ENCODE results near the gene PTPN6. TPM values are rescaled to one million over a fixed set of nuclear protein-coding genes. Genes with fewer than 3 reads are reported as not detected.
A peak's percentile ranks its signal among the peaks of the same experiment; 100 is the strongest.

PTPN6 gene
- total and polyA plus RNA-seq, 2 of the 13 experiments (the other 11 are each of a cell fraction or from before 2014, with no cell fraction given): 10.5 to 10.6 TPM

GRCh38 chr12:6937481-6938352, 13.4 kb upstream of the PTPN6 start (continued):
- TF ChIP-seq MTERF4 (CRISPR knock-in tag; IDR thresholded peaks at IDR 0.05) (no peak; the same call in none of the 2 replicates), PHF20 (CRISPR knock-in tag; IDR thresholded peaks at IDR 0.05) (peak; percentile 94), RELA (CRISPR knock-in tag; IDR thresholded peaks at IDR 0.05) (no peak), KMT2A (CRISPR knock-in tag; IDR thresholded peaks at IDR 0.05) (peak; percentile 92), TBX2 (CRISPR knock-in tag; IDR thresholded peaks at IDR 0.05; ENCODE audit: borderline replicate concordance) (peak; percentile 84; the same call in 1 of the 2 replicates), CCDC6 (CRISPR knock-in tag; IDR thresholded peaks at IDR 0.05) (peak; percentile 94; the same call in 1 of the 2 replicates), POLR2G (IDR thresholded peaks at IDR 0.05; ENCODE audit: low read depth, low read length) (peak; percentile 87), E2F1 (CRISPR knock-in tag; IDR thresholded peaks at IDR 0.05) (peak; percentile 94), ZNF343 (CRISPR knock-in tag; IDR thresholded peaks at IDR 0.05) (no peak), TEAD2 (CRISPR knock-in tag; IDR thresholded peaks at IDR 0.05) (peak; percentile 78; the same call in 1 of the 2 replicates), GMEB2 (CRISPR knock-in tag; IDR thresholded peaks at IDR 0.05; ENCODE audit: low read depth) (peak; percentile 90), PCBP1 (IDR thresholded peaks at IDR 0.05; ENCODE audit: borderline replicate concordance, low read depth, low read length) (no peak), ZNF12 (CRISPR knock-in tag; IDR thresholded peaks at IDR 0.05) (peak; percentile 80; the same call in 1 of the 2 replicates), ZNF644 (CRISPR knock-in tag; IDR thresholded peaks at IDR 0.05; ENCODE audit: low read depth) (no peak), JDP2 (CRISPR knock-in tag; IDR thresholded peaks at IDR 0.05; ENCODE audit: borderline replicate concordance) (no peak), ZNF460 (CRISPR knock-in tag; IDR thresholded peaks at IDR 0.05; ENCODE audit: borderline replicate concordance) (no peak), SIN3B (IDR thresholded peaks at IDR 0.05; ENCODE audit: low read length) (peak; percentile 27; the same call in 1 of the 2 replicates), NFRKB (IDR thresholded peaks at IDR 0.05) (no peak)
- TF ChIP-seq, protein P1, sequence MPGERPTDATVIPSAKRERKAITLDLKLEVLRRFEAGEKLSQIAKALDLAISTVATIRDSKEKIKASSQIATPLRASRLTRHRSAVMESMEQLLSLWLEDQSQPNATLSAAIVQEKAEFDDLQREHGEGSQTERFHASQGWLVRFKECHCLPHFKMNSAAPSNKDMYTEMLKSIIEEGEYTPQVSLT (CRISPR knock-in tag; IDR thresholded peaks at IDR 0.05; ENCODE audit: borderline replicate concordance, low read depth): no peak
- TF ChIP-seq, protein P2, sequence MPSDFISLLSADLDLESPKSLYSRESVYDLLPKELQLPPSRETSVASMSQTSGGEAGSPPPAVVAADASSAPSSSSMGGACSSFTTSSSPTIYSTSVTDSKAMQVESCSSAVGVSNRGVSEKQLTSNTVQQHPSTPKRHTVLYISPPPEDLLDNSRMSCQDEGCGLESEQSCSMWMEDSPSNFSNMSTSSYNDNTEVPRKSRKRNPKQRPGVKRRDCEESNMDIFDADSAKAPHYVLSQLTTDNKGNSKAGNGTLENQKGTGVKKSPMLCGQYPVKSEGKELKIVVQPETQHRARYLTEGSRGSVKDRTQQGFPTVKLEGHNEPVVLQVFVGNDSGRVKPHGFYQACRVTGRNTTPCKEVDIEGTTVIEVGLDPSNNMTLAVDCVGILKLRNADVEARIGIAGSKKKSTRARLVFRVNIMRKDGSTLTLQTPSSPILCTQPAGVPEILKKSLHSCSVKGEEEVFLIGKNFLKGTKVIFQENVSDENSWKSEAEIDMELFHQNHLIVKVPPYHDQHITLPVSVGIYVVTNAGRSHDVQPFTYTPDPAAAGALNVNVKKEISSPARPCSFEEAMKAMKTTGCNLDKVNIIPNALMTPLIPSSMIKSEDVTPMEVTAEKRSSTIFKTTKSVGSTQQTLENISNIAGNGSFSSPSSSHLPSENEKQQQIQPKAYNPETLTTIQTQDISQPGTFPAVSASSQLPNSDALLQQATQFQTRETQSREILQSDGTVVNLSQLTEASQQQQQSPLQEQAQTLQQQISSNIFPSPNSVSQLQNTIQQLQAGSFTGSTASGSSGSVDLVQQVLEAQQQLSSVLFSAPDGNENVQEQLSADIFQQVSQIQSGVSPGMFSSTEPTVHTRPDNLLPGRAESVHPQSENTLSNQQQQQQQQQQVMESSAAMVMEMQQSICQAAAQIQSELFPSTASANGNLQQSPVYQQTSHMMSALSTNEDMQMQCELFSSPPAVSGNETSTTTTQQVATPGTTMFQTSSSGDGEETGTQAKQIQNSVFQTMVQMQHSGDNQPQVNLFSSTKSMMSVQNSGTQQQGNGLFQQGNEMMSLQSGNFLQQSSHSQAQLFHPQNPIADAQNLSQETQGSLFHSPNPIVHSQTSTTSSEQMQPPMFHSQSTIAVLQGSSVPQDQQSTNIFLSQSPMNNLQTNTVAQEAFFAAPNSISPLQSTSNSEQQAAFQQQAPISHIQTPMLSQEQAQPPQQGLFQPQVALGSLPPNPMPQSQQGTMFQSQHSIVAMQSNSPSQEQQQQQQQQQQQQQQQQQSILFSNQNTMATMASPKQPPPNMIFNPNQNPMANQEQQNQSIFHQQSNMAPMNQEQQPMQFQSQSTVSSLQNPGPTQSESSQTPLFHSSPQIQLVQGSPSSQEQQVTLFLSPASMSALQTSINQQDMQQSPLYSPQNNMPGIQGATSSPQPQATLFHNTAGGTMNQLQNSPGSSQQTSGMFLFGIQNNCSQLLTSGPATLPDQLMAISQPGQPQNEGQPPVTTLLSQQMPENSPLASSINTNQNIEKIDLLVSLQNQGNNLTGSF (CRISPR knock-in tag; IDR thresholded peaks at IDR 0.05): no peak
